Skin epidermis (tissue), 12 donors: ENCODE measurements around the gene EPHX1.
"Not testable (repeated sequence)": the region's sequence is repeated elsewhere in the genome, so short reads cannot be mapped to it uniquely, and the experiment has no call there.

Source experiments
- H3K27ac ChIP-seq, 21 experiments: fragments of 200-600 bp; sonication (generic) in 11 of 21; one replicate each; pipeline ENCODE4 v1.5.0; 2020; ENCODE audit warnings: mild to moderate bottlenecking in 3 of 21, inconsistent platforms in 2 of 21, moderate library complexity in 2 of 21
- H3K4me3 ChIP-seq, 7 experiments: fragments of 200-600 bp; sonication (generic) in 2 of 7; one replicate each; pipeline ENCODE4 v1.5.0; 2020; ENCODE audit warnings: inconsistent platforms in 2 of 7, mild to moderate bottlenecking in 2 of 7, moderate library complexity in 1 of 7

EPHX1 gene

DNA sequence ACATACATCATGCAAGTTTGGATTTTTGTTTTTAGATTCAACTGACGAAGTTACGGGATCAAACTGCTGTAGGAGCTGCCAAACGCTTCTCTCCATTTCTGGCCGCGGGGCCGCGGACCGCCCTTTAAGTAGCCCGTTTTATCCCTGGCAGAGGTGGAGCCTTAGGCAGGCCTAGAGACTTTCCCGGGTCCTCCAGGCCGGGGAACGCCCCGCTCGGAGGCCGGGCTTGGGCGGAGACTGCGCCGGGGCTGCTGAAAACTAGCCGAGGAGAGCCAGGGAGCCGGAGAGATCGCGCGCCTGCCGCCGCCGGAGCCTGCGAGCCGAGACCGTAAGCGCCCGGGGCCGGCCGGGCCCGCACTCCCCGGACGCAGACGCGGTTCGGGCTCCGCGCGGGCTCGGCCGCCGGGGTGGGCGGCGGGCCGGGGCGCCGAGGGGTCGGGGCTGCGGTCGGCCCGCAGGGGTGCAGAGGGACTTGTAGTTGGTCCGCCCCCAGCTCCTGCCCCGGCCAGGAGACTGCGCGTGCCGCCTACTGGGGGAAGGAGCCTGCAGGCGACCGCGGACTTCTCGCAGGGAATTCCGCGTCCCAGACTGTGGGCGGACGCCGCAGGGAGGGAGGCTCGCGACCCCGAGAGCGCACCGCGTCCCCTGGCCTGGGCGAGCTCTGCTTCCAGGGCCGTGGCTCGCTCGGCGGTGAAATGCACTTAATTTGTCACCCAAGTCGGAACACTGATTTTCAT is at the start of gene EPHX1:
Gene EPHX1, plus strand, starts transcription at position 283 of the 737 bp plus-strand sequence. CDS start 18,606 bp downstream, outside the sequence.
- peak within 1 kb of the TSS; percentile 41 to 81 (median 60) for H3K4me3 ChIP-seq

DNA sequence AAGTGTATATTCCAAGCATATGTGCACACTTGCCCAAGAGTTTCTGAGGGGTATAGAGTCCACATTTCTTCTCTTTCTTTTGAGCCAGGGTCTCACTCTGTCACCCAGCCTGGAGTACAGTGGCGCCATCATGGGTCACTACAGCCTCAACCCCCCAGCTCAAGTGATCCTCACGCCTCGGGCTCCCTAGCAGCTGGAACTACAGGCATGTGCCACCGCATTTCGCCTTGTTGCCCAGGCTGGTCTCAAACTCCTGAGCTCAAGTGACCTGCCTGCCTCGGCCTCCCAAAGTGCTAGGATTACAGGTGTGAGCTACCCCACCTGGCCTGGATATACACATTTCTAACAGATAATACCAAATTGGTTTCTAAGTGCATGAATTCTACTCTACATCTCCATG is 49.4 kb upstream of the EPHX1 start:
- H3K4me3 ChIP-seq, result no peak overlapping the region
- peak overlapping the region in 1 of 21 experiments; percentile 9 for H3K27ac ChIP-seq

More for the DNA sequence above, at the start of gene EPHX1:
- H3K27ac ChIP-seq, result peak within 1 kb of the TSS in 20 of 21 experiments; percentile 3 to 83 (median 74)

DNA sequence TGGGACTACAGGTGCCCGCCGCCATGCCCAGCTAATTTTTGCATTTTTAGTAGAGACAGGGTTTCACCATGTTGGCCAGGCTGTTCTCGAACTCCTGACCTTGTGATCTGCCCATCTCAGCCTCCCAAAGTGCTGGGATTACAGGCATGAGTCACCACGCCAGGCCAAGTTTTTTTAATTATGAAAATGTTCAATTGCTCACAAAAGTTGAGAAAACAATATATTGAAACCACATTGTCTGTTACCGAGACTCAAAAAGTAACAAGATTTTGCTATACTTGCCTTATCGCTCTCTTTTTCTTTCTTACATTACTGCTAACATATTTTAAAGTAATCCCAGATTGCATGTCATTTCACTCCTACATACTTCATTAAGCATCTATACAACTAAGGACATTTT is 48.5 kb upstream of the EPHX1 start:
- H3K27ac ChIP-seq, result peak overlapping the region in 6 of 21 experiments; percentile 15 to 71 (median 50)
- H3K4me3 ChIP-seq, result not testable (repeated sequence)

DNA sequence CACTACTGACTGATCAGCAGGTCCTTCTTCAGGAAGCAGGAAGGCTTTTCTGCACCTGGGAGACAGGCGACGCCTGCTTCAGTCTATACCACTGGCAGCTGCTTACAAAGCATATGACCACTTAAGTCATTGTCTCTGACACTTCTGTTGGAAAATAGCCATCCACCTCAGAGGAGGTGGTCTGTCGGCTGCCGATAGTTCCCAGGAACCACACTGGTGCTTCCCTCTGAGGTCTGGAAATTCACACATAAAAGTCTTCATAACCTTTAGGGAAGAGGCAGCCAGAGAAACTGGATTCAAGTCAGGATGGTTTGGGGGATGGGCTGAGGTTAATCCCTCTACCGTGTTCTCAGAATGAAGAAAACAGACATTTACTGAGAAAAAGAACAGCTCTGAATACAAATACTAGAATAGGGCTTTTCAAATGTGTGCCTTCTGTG is 47.9 kb upstream of the EPHX1 start:
- peak overlapping the region in 11 of 21 experiments; percentile 15 to 81 (median 47) for H3K27ac ChIP-seq
- no peak overlapping the region for H3K4me3 ChIP-seq

DNA sequence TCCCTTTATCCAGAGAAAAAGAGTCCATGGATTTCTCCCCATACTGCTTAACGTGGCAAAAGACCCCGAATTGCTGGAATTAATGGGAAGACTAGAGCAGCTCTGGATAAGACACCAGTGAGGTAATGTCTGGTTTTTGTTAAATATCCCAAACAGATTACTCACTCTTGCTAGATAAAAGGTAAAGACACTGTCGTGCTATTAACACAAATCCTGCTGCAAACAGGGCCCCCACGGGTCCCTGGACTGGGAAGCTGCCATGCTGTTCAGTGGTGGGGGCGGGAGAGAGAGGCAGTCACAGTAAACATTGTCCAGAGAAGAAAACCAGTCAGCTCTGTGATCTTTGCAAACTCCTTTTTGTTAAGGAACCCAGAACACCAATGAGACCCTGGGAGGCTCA is 47.5 kb upstream of the EPHX1 start:
- Histone ChIP-seq H3K4me3 (no peak overlapping the region), H3K27ac (peak overlapping the region in 14 of 21 experiments; percentile 3 to 81 (median 44))

DNA sequence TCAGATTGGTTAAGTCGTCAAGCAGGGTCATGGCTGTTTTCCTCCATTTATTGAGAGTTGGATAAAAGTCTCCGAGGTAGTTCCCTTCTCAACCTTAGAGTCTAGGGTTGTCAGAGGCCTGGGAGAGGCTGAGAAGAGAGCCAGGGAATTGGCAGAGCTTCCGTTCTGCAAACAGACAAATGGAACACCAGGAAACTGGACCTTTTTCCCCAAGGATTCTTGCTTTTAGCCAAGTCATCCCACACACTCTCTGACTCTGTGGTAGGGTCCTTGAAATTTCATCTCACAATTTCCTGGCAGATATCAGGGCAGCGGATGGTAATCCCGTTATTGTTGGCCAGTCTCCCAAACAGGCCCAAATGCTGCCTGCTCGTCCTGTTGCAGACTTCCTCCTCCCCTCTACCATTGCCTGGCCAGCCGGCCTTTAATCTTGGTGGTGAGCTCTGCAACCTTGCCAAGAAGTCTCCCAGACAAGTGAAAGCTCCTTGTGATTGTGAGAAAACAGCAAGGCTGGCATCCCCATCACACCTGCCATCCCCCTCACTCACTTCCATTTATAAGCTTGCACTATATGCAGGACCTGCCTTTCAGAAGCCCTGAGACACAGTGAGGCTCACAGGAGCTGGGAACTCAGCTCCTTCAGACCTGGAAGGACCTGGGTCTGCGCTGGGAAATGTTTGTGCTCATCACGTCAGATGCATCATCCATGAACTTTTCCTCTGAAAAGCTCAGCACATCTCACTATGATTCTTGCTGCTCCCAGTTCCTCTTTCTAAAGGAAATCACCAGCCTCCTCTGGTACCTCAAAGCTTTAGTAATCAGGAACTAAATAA is 46.0 kb upstream of the EPHX1 start:
- H3K27ac ChIP-seq, result peak overlapping the region in 13 of 21 experiments; percentile 1 to 81 (median 51)
- no peak overlapping the region for H3K4me3 ChIP-seq

DNA sequence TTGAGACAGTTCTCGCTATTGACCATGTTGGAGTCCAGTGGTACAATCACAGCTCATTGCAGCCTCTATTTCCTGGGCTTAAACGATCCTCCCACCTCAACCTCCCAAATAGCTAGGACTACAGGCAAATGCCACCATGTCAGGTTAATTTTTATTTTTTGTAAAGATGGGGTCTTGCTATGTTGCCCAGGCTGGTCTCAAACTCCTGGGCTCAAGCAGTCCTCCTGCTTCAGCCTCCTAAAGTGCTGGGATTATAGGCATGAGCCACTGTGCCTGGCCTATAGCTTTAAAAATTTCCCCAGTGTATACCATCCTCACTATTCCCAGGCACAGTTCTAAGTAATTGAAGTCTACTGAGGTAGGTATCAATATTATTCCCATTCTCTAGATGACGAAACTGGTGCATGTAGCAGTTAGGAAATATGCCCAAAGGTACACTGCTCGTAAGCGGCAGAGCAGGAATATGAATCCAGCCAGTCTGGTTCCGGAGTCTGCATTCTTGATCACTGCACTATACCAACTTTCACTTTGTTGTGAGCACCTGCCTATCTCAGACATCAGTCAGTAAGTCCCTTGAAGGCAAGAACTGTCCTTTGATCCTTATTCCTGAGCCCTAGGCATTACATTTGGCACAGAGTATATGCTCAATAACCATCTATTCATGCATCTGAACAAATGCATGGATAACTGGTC is 43.8 kb upstream of the EPHX1 start:
- H3K4me3 ChIP-seq, result no peak overlapping the region
- H3K27ac ChIP-seq, result peak overlapping the region in 15 of 21 experiments; percentile 23 to 85 (median 74)

DNA sequence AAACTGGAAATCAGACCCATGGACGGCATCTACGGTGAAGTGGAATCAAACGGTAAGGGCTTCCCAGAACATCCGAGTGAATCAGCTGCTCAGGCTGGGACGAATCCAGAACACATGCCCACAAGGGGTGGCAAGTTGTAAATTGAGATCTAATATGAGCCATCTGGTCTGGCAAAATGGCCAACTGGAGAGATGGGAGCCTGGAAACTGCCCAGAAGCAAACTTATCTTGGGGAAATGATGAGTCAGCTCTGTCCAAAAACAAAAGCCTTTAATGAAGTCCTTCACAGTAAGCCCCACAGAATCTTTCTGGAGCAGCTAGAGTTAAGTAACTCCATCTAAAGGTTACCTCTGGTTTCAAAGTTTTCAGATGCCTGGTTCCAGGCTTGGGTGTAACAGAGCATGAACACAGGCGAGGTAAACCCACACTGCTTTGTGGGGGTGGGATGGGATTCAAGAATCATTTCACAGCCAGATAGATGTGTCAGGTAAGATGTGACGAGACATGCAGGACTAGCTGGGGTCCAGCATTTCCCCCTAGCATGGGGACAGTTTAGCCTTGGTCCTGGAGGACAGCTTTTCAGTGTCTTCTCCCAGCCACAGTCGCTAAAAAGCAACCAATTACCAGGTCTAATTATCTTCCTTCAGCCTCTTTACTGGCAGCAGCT is 42.8 kb upstream of the EPHX1 start:
- no peak overlapping the region for H3K4me3 ChIP-seq
- peak overlapping the region in 20 of 21 experiments; percentile 35 to 85 (median 74) for H3K27ac ChIP-seq

DNA sequence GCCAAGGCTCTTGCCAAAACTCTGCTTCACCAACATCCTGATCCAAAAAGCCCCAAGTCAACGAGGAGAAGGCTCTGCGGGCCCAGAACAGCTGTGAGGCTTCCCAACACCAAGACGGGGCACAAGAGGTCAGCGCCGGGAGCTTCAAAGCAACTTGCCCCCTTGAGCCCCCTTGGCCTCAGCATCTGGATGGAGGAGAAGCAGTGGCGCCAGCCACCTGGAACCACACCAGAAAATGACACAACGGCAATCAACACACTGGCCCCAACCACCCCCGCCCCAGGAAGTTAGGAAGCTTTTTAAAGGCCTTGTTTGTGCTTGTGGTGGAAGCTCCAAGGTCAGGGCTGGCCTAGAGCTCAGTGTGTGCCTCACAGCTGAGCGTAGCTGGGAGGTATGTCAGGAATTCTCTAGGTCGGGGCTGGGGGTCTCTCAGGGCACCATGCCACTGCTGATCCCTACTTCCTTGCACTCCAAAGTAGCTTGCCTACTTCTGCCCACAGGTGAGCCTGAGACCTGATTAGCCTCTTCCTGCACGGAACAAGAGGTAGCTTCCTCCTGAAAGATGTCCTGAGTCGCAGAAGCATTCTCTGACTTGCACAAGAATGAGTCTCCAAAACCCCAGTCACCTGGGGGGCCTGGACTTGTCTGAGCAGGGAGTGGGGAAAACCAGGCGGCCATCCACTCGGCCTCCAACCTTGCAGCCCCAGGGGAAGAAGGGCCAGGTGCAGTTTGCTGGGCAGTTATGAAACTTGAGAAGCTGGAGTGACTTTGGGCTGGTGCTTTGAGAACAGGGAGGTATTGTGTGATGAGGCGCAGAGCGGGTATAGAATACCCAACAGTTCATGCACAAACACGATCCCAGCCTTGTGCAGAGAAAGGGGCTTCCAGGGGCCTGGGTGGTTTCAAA is 42.0 kb upstream of the EPHX1 start:
- peak overlapping the region in 20 of 21 experiments; percentile 35 to 85 (median 74) for H3K27ac ChIP-seq
- H3K4me3 ChIP-seq, result no peak overlapping the region

DNA sequence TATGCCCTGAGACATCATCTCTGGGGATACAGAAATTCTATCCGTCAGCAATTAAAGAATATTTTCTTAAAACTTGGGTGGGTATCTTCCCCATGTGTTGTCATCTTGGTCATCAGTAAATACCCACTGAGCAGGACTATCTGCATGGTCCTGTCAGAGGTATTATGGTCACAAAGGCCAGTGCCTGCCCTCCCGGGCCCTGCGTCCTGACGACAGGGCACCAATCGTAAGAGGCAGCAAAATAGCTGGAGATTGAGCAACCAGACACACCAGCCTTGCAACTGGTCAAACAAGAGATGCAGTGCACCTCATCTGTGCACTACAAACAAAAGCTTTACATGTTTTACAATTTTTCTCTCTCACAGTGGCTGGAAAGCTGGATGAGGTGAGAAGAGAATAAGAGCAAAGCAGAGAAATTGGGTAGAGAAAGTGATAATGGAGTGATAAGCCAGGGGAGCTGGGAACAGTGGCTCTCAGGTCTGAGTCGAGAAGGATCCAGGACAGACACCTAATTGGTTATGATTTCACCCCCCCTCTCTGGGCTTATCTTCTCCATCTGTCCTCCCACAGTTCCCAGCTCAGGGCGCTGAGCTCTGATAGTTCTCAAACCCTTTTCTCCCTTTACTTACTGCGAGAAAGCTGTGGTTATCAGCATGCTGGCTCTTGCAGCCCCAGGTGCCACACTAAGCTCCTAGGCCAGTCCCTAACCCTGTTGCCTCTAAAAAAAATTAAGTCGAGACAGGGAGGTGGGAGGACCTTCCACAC is 41.1 kb upstream of the EPHX1 start:
- H3K4me3 ChIP-seq, result no peak overlapping the region
- H3K27ac ChIP-seq, result peak overlapping the region in 18 of 21 experiments; percentile 2 to 85 (median 70)

DNA sequence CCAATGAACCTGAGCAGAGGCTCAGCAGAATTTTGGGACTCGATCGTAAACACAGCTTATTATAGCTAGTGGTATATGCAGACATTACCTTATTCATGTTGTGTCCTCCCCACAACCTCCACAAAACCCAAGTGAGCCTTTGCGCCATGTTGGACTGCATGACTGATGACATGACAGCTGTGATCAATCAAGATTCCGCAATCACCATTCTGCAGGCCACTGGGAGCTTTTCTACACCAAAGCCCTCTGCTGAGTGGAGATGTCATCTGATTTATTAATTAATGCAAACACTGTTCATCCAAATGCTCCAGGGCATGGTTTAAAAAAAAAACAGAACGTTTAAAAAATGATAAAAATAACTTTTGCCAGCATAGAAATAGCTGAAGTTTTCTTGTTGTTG is 40.2 kb upstream of the EPHX1 start:
- no peak overlapping the region for H3K4me3 ChIP-seq
- H3K27ac ChIP-seq, result peak overlapping the region in 6 of 21 experiments; percentile 9 to 75 (median 62)

DNA sequence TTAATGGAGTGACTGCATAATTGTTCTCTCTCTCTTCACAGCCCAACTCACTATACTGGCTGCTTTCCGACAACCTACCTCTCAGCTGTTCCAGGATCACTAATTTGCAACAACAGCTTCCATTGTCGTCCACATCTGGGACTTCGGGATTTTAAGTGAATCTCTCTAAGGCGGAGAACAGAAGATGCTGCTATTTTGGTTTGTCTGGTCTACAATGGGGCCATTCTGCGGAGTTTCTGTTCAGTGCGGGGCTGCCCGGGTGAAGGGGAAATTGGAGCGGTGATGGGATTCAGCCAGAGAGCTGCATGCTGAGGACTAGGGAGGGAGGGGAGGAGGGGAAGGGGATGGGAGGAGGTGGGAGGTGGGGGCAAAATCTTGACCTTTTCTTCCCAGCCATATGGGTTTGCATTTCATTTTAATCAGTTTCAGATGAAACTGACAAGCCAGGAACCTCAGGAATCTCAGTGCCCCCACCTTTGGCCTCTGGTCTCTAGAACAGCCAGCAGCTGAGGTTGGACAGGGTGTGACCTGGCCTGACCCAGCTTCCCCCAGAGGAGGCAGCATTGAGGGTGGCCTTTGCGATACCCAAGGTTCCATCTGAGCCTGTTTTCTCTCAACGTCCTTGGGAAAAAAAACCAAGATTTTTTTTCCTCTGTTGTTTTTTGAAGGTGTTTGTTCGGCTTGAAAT is 39.2 kb upstream of the EPHX1 start:
- no peak overlapping the region for H3K4me3 ChIP-seq
- peak overlapping the region in 2 of 21 experiments; percentile 61 to 64 for H3K27ac ChIP-seq

DNA sequence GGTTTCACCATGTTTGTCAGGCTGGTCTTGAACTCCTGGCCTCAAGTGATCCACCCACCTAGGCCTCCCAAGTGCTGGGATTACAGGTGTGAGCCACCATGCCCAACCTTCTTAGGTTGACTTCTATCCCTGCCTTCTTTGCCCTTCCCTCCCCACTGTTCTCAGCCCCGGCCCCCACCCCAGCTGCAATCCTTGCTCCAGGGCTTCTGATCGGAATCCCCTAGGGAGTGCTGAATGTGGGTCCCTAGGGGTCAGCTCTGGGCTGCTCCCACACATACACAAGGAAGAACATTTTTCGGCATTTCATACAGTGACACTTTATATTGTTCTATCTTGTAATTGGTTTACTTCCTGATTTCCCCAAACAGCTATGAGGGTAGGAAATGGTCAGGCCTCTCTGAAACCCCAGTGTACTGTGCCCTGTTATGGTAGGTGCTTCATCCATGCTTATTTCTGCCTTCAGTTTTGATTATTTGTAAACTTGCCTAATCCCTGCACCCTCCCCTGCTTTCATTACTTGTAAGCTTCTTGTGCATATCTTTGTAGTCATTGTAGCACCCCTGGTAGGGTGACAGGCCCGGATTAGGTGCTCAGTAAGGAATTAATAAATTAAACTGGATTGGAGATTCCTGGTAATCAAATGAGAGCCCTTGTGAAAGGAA is 38.1 kb upstream of the EPHX1 start:
- no peak overlapping the region for H3K4me3 ChIP-seq
- peak overlapping the region in 20 of 21 experiments; percentile 4 to 78 (median 42) for H3K27ac ChIP-seq

DNA sequence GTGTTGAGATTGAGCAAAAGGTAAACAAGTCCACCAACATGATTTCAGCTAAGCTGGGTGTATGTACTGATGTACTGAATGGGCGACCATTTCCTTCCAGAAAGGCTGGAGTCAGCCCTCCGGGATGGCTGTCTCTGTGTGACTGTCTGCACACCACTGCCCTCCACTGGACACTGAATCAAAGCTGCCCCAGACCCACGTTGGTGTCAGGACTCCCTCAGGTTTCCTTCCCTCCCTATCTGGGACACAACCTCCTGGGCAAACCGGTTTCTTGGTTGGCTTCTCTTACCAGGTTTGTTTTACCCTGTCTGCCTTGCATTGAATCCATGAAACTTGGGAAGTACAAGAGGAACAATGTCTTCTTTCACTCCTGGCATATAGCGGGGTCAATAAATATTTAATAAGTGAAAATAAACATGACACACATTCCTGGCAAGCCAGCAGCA is 37.6 kb upstream of the EPHX1 start:
- H3K4me3 ChIP-seq, result no peak overlapping the region
- peak overlapping the region in 17 of 21 experiments; percentile 15 to 78 (median 41) for H3K27ac ChIP-seq

DNA sequence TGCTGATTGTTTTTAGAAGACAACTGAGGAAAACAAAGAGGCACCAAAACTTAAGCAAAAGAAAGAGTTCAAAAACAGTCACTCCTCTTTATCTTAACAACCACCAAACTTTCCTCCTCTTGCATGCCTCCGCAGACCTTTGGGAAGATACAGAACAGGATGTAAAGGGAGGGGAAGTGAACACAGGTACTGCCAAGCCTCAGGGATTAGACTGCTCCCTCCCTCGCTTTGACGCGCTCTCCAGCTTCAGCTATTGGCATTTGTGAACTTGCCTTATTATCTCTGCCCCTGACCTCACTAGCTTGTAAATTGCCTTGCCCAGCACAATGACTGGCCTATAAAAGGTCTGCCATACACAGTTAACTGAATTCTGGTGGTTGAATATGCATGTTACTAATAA is 37.1 kb upstream of the EPHX1 start:
- Histone ChIP-seq H3K27ac (peak overlapping the region in 19 of 21 experiments; percentile 4 to 78 (median 37)), H3K4me3 (no peak overlapping the region)
